CD4-positive, alpha-beta T cell treated with Interleukin-17A for 1 hour (primary cell): ENCODE results near the gene CHRDL1.

ENCODE experiments used
- DNase-seq: peaks from one replicate; pipeline ENCODE4 v3.0.0-alpha.2; 2020

The CHRDL1 gene

GRCh38 chrX:110741213-110741796 lies 54.3 kb downstream of the CHRDL1 start:
- no peak for DNase-seq

- DNase-seq: no peak
Observed at GRCh38 chrX:110734894-110735541, 60.6 kb downstream of the CHRDL1 start.

- DNase-seq: no peak
Observed at GRCh38 chrX:110734271-110734670, 61.3 kb downstream of the CHRDL1 start.

- no peak for DNase-seq
Observed at GRCh38 chrX:110733166-110733565, 62.5 kb downstream of the CHRDL1 start.

- DNase-seq: no peak
Observed at GRCh38 chrX:110732266-110732665, 63.4 kb downstream of the CHRDL1 start.

- no peak for DNase-seq
Observed at GRCh38 chrX:110723844-110724243, 71.8 kb downstream of the CHRDL1 start.

- no peak for DNase-seq
Observed at GRCh38 chrX:110722135-110722534, 73.5 kb downstream of the CHRDL1 start.

- no peak for DNase-seq
Observed at GRCh38 chrX:110713666-110714065, 82.0 kb downstream of the CHRDL1 start.

- no peak for DNase-seq
Observed at GRCh38 chrX:110706446-110706845, 89.2 kb downstream of the CHRDL1 start.

GRCh38 chrX:110703641-110704040 lies 92.0 kb downstream of the CHRDL1 start:
- DNase-seq: no peak

- DNase-seq: no peak
Observed at GRCh38 chrX:110699109-110699508, 96.5 kb downstream of the CHRDL1 start.

GRCh38 chrX:110698696-110699095 lies 96.9 kb downstream of the CHRDL1 start:
- no peak for DNase-seq

- no peak for DNase-seq
Observed at GRCh38 chrX:110692866-110693265, 102.8 kb downstream of the CHRDL1 start.

GRCh38 chrX:110691446-110691845 lies 104.2 kb downstream of the CHRDL1 start:
- DNase-seq: no peak

- no peak for DNase-seq
Observed at GRCh38 chrX:110684653-110685052, 111.0 kb downstream of the CHRDL1 start.

- no peak for DNase-seq
Observed at GRCh38 chrX:110683925-110684324, 111.7 kb downstream of the CHRDL1 start.

- no peak for DNase-seq
Observed at GRCh38 chrX:110678591-110678990, 117.0 kb downstream of the CHRDL1 start.

- no peak for DNase-seq
Observed at GRCh38 chrX:110675886-110676285, 119.7 kb downstream of the CHRDL1 start.

GRCh38 chrX:110671068-110671803 lies 124.4 kb downstream of the CHRDL1 start:
- DNase-seq: no peak

- DNase-seq: no peak
Observed at GRCh38 chrX:110669572-110669971, 126.0 kb downstream of the CHRDL1 start.

- DNase-seq: no peak
Observed at GRCh38 chrX:110667706-110668105, 127.9 kb downstream of the CHRDL1 start.

GRCh38 chrX:110665223-110666002 lies 130.2 kb downstream of the CHRDL1 start:
- no peak for DNase-seq

- no peak for DNase-seq
Observed at GRCh38 chrX:110657073-110657472, 138.5 kb downstream of the CHRDL1 start.
